GM21367 (cell line): ENCODE results near the gene ATP6V0A1.

Experiments
- ATAC-seq: cut with Tn5 transposase; IDR thresholded peaks from one replicate; pipeline ENCODE4 v1.9.1; 2021; ENCODE audit not compliant: unreplicated experiment

The ATP6V0A1 gene

DNA sequence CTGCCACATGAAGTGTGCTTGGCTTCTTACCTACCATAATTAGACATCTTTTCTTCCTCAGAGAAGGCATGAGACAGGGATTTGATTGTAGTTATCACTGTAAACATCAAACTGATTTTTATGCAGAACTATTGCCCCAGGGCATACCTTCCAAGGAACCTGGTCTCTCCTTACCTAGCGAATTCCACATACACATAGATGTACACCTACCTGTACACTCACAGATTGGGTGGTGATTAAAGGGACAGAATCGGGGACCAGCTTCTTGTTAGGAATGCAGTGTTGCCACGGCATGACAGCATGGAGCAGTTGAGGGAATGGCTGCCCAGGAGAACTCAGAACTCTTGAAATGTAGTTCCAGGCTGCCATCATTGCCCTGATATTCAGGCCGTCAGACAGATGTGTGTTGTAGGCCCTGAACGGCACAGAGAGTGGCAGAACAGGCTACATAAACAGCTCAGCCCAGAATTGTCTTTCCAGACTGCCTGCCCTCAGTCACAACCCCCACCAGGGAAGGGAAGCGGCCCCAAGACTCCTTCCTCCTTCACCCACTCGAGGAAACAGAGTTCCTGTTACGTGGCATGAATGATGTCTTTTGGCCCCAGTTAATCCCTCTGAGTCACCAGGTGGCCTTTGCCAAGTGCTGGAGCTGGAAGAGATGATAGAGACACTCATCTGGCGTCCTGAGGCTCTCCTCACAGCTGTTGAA lies 59.5 kb downstream of the ATP6V0A1 start:
- ATAC-seq: no peak

GRCh38 chr17:42518755-42519545 lies 60.3 kb downstream of the ATP6V0A1 start:
- ATAC-seq: no peak

- no peak for ATAC-seq
Observed at GRCh38 chr17:42519546-42520491, 61.1 kb downstream of the ATP6V0A1 start.

DNA sequence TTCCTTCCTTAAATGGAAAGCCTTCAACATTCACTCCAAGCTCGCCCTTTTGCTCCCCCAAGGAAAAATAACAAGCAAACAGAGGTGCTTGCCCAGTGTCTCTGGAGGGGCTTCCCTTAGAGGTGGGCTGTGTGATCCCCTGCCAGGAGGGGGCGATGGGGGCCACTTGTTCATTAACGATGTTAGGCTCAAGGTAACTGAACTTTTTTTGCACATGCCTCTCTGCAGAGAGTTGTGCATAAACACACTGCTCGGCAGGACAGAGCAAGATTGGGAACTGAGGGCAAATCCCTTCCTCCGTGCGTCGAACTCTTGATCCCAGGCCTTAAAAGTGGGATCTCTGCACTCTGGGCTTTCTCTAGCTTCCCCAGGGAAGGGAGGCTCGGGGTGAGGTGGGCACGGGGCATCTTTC lies 61.9 kb downstream of the ATP6V0A1 start:
- ATAC-seq: no peak

DNA sequence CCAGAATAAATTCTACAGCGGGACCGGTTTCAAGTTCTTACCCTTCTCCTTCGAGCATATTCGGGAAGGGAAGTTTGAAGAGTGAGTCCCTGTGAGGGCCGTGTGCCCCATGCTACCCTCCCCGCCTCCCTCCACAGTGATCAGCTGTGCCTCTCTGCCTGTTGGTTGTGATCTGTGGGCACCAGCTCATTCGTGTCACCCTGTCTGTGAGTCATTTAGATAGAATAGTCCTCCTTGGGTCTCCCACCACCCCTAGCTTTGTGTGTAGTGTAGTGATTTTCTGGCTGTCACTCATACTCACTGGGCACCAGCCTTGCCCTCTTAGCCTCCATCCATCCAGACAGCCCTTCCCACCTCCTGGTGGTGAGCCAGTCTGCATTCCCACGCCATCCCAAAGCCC lies 62.4 kb downstream of the ATP6V0A1 start:
- ATAC-seq: no peak

DNA sequence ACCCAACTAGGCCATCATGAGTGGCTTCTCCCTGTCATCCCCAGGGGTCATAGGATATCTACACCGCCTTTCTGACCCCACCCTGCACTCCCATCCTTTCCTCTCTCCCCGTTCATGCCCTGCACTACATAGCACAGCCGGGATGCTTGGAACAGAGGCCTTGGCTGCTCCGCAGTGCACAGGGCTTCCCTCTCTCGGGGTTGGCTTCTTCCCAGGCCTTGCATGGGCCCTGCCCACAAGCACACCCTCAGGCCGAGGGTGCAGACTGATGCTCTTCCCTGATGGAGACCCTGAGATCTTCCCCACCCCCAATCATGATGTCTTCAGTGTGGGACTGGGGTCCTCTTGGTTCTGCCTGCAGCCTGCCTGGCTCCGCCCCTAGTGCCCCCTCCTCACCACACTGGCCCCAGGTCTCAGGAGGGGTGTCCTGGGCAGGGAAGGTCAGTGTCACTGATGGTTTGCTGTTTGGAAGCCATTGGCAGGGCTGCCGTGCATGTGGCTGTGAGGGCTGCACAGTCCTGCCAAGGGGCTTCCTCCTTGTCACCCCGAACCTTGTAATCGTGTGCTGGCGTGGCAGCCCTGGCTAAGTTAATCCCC lies 63.1 kb downstream of the ATP6V0A1 start:
- no peak for ATAC-seq

- ATAC-seq: no peak
Observed at GRCh38 chr17:42522263-42522790, 63.6 kb downstream of the ATP6V0A1 start.

DNA sequence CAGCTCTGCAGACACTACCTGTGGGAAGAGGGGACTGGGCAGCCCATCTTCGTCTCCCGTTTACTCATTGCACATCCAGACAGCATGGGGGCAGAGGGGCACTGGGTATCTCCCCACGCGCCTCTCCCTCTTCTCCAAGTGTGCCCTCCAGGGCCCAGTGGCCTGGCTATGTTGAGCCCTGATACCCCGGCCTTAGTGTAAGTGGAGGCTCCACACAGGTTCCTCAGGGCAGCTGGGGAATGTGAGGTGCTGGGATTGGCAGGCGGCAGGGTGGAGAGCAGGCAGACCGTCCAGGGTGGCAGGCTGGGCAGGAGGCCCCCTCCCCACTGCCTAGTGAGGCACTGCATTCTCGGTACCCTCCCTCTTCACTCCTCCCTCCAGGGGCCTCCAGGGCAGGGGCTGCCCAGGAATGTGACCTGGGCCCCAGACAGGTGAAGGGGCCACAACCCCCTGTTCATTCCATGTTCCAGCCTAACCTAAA lies 64.2 kb downstream of the ATP6V0A1 start:
- ATAC-seq: no peak

DNA sequence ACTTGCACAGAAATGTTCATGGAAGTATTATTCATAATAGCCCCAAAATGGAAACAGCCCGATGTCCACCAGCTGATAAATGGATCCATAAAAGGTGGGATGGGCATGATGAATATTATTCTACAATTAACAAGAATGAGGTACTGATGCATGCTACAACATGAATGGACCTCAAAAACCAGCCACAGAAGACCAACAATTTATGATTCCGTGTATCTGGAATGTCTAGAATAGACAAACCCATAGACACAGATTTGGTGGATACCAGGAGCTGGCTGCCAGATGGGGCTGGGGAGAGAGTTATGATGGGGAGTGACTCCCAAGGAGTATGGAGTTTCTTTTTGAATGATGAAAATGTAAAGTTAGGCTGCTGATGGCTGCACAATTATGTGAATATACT lies 66.5 kb downstream of the ATP6V0A1 start:
- ATAC-seq: no peak

DNA sequence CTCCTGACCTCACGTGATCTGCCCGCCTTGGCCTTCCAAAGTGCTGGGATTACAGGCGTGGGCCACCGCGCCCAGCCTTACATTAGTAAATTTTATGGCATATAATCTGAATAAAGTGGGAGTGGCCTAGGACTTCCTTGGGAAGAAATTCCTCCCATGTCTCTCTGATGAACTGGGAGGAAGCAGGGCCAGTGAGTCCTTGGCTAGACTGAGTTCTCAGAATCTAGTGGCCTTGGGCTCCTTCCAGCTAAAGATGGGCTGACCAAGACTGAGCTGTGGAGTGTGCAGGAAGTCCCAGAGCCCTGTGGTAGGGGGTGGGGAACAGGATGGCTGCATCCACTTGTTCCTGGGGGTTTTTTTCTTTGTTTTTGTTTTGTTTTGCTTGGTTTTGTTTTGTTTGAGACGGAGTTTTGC lies 67.4 kb downstream of the ATP6V0A1 start:
- ATAC-seq: no peak

DNA sequence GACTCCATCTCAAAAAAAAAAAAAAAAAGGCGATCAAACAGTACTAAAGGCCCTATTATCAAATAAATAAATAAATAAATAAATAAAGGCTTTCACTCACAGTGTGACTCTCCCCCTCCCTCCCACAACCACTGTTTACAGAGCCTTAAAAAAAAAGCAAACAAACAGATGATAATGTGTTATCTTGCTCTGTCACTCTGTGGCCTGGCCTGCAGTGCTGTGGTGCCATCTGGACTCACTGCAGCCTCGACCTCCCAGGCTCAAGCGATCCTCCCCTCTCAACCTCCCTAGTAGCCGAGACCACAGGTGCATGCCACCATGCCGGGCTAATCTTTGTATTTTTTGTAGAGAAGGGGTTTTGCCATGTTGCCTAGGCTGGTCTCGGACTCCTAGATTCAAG lies 69.3 kb downstream of the ATP6V0A1 start:
- ATAC-seq: no peak

GRCh38 chr17:42529061-42529460 lies 70.4 kb downstream of the ATP6V0A1 start:
- no peak for ATAC-seq

DNA sequence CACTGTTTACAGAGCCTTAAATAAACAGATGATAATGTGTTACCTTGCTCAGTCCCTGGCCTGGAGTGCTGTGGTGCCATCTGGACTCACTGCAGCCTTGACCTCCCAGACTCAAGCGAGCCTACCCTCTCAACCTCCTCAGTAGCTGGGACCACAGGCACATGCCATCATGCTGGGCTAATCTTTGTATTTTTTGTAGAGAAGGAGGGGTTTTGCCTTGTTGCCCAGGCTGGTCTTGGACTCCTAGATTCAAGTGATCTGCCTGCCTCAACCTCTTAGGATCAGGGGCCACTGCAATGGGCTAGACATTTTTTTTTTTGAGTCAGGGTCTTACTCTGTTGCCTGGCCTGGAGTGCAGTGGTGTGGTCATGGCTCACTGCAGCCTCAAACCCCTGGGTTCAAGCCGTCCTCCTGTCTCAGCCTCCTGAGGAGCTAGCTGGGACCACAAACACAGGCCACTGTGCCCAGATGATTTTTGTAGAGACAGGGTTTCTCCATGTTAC lies 72.3 kb downstream of the ATP6V0A1 start:
- no peak for ATAC-seq

DNA sequence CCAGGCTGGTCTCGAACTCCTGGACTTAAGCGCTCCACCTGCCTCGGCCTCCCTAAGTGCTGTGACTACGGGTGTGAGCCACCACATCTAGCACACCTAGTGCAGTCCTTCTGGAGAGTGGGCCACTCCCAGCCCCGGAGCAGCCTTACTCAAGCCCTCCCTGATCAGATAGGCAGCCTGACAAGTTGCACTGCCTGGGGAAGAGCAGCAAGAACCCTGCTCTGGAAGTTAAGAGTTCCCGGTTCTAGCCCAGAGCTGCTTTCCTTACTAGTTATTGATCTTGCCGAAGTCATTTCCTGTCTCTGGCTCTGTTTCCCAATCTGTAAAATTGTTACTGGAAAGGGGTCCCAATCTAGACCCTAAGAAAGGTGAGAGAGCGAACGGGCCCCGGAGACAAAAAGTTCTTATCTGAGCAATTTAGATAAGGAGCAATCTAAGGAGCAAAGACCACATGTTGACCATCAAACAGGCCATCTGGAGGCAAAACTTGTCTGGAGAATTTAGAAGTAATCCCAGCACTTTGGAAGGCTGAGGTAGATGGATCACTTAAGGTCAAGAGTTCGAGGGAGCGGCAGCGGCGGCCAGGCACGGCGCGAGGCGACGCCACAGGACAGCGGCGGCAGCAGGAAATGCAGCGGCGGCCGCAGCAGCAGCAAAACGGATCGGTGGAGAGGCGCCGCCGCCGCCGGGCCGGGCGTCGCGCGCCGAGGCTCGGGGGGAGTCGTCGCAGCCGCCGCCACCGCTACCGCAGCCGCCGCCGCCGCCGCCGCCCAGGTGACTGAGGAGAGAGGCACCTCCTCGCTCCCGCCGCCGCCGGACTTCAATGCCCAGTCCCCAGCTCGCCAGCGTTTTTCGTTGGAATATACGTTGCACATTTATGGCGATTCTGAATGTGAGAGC lies 73.0 kb downstream of the ATP6V0A1 start:
- ATAC-seq: no peak

DNA sequence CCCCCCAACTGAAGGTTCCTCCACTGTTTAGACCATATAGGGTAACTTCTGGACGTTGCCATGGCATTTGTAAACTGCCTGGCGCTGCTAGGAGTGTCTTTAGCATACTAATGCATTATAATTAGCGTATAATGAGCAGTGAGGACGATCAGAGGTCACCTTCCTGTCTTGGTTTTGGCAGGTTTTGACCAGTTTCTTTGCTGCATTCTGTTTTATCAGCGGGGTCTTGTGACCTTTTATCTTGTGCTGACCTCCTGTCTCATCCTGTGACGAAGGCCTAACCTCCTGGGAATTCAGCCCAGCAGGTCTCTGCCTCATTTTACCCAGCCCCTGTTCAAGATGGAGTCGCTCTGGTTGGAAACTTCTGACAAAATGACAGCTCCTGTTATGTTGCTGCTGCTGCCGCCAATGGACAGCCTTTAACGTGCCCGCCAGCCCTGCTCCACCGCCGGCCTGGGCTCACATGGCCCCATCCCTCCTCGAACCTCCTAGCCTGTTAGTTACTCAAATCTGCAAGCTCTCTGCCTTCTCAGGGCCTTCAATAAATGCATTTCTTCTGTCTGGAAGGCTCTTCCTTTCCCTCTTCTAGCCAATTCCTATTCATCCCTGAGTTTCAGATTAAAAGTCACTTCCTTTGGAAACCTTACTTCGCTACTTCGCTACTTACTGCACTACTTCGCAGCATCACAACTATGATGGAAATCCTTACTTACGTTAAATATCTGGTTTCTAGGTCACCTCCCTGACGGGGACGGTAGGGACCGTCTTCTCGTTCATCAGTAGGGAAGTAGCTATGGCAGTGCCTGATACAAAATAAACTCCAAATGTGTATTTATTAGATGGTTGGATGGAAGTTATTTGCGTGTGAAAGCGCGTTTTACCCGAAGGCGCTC lies 76.7 kb downstream of the ATP6V0A1 start:
- ATAC-seq: peak; percentile 4

- peak; percentile 43 for ATAC-seq
Observed at GRCh38 chr17:42536048-42536371, 77.3 kb downstream of the ATP6V0A1 start, which contains the start of gene NAGLU. Gene NAGLU (plus strand): TSS chr17:42536241. CDS start chr17:42536273, 32 bp downstream.

- peak; percentile 41 for ATAC-seq
Observed at GRCh38 chr17:42536372-42537155, 77.9 kb downstream of the ATP6V0A1 start.
